Prostate gland (tissue), 2 donors: ENCODE data around the gene SHC2.

ENCODE experiments used
- POLR2A ChIP-seq: fragments of 450-650 bp; IDR thresholded peaks from one replicate; pipeline ENCODE4 v1.6.1; 2016; ENCODE audit warnings: antibody characterized with exemption, mild to moderate bottlenecking
- TF ChIP-seq, protein P1 (sequence below), 4 experiments: fragments of 200-600 bp in 2 of 4; fragments of 450-650 bp in 2 of 4; sonication (generic) in 2 of 4; IDR thresholded peaks; 1 replicate in 3 of 4; 2 replicates in 1 of 4; pipeline ENCODE4 v1.5.1; 2016 to 2019; ENCODE audit warnings: antibody characterized with exemption in 4 of 4, mild to moderate bottlenecking in 2 of 4, moderate library complexity in 2 of 4

DNA sequence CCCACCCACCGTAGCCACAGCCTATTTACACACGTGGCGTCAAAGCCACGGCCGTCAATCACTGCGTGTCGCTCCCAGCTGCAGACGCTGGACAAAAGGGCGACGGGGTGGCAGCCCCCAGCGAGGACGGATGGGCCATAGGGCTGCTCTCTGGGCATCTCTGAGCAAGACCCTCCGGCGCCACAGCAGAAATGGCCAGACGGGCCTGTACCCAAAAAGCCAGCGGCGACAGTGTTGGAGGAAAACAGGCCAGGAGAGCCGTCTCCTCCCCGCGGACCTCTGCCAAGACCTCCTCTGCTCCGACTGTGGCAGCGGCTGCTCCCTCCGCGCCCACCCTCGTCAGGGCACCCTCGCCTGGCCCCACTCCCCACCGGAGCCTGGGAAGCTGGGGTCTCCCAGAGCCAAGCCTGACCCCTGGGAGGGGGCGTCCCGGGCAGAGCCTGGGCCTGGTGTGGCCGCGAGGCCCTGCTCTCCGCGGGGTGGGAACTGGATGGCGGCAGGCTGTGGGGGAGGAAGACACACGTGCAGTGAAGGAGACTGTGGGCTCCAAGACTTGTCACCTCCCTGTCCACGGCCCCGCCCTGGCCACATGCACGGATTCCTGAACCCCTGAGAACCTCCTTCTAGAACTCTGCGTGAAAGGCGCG lies 54.6 kb downstream of the SHC2 start:
- TF ChIP-seq, protein P1, sequence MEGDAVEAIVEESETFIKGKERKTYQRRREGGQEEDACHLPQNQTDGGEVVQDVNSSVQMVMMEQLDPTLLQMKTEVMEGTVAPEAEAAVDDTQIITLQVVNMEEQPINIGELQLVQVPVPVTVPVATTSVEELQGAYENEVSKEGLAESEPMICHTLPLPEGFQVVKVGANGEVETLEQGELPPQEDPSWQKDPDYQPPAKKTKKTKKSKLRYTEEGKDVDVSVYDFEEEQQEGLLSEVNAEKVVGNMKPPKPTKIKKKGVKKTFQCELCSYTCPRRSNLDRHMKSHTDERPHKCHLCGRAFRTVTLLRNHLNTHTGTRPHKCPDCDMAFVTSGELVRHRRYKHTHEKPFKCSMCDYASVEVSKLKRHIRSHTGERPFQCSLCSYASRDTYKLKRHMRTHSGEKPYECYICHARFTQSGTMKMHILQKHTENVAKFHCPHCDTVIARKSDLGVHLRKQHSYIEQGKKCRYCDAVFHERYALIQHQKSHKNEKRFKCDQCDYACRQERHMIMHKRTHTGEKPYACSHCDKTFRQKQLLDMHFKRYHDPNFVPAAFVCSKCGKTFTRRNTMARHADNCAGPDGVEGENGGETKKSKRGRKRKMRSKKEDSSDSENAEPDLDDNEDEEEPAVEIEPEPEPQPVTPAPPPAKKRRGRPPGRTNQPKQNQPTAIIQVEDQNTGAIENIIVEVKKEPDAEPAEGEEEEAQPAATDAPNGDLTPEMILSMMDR (IDR thresholded peaks at IDR 0.05): no peak
- TF ChIP-seq POLR2A: no peak
